ENCODE data around the gene ERBB2. TPM values are rescaled to one million over a fixed set of nuclear protein-coding genes. Genes with fewer than 3 reads are reported as not detected.

The ERBB2 gene
- total RNA-seq, 1 donor from 2014 or later, result 96.1 TPM

DNA sequence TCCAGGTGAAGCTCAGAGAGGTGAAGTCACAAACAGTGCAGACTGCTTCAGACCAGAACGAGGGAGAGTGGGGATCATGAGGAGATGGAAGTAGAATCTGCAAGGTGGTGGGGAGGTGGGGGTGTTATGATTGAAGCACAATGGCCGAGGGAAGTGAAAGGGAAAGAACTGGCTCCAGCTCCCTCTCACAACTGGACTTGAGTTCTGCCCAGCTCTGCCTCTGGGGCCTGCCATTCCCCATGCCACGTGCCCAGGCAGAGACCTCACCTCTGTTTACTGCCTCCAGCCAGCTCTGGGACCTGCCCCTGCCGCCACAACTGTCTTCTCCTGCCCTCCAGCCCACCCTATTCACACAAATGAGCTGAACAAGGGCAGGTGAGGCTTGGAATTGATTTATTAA, 29.1 kb upstream of the ERBB2 start:
- Histone ChIP-seq H3K27ac (no peak overlapping the region), H3K4me1 (peaks cover 35% of the 10 kb centered on the region), H3K4me3 (no peak overlapping the region), H3K9me3 (no peaks in the 10 kb centered on the region), H3K36me3 (no peaks in the 10 kb centered on the region), H3K27me3 (ENCODE audit: low read depth) (peaks cover 44% of the 10 kb centered on the region)
- no peak for DNase-seq
- no peak for ATAC-seq
- intact Hi-C loops (cut with DNase I), result no loop called here
- TF ChIP-seq, protein P1, sequence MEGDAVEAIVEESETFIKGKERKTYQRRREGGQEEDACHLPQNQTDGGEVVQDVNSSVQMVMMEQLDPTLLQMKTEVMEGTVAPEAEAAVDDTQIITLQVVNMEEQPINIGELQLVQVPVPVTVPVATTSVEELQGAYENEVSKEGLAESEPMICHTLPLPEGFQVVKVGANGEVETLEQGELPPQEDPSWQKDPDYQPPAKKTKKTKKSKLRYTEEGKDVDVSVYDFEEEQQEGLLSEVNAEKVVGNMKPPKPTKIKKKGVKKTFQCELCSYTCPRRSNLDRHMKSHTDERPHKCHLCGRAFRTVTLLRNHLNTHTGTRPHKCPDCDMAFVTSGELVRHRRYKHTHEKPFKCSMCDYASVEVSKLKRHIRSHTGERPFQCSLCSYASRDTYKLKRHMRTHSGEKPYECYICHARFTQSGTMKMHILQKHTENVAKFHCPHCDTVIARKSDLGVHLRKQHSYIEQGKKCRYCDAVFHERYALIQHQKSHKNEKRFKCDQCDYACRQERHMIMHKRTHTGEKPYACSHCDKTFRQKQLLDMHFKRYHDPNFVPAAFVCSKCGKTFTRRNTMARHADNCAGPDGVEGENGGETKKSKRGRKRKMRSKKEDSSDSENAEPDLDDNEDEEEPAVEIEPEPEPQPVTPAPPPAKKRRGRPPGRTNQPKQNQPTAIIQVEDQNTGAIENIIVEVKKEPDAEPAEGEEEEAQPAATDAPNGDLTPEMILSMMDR (IDR thresholded peaks at IDR 0.05), result no peak

DNA sequence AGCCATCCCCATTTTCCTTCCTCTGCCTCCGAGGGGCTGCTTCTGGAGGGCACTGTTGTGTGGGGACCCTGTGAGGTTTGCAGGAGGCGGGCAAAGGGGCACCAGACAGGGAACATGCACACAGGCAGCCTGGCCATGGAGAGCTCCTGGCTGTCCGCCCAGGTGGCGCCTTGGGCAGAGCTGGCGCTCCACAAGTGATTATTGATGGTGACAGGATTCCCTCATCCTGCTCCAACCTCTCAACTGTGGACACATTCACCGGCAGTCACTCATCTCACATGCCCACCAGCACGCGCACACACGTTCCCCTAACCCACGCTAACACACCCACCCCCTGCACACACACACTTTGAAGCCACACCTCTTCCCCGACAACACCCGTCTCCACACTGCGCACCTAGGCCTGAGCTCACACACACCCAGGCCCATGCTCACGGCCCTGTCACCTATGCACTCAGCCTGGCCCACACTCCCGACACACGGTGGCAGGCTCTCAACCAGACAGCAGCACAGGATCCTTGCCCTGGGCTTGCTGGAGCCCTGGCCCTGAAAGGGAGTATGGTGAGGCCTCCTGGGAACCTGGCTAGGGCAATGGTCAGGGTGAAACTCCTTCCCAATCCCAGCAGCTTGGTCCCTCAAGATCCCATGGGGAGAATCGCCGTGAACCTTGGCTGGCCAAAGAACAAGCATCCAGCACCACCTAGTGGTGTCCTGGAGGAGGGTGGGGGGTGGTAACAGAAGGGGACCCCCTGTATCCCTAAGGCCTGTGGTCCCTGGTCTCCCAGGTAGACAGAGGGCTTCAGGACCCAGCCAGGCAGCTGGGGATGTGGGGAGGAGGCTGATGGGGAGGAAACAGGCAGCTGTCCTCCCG, 28.0 kb upstream of the ERBB2 start:
- ATAC-seq, result no peak
- TF ChIP-seq, protein P1 (IDR thresholded peaks at IDR 0.05), result peak; percentile 54
- Histone ChIP-seq H3K4me3 (no peak overlapping the region), H3K27me3 (ENCODE audit: low read depth) (peaks cover 34% of the 10 kb centered on the region), H3K4me1 (peaks cover 37% of the 10 kb centered on the region), H3K36me3 (no peaks in the 10 kb centered on the region), H3K9me3 (no peaks in the 10 kb centered on the region), H3K27ac (no peak overlapping the region)
- intact Hi-C loops (cut with DNase I), result no loop called here
- no peak for DNase-seq

DNA sequence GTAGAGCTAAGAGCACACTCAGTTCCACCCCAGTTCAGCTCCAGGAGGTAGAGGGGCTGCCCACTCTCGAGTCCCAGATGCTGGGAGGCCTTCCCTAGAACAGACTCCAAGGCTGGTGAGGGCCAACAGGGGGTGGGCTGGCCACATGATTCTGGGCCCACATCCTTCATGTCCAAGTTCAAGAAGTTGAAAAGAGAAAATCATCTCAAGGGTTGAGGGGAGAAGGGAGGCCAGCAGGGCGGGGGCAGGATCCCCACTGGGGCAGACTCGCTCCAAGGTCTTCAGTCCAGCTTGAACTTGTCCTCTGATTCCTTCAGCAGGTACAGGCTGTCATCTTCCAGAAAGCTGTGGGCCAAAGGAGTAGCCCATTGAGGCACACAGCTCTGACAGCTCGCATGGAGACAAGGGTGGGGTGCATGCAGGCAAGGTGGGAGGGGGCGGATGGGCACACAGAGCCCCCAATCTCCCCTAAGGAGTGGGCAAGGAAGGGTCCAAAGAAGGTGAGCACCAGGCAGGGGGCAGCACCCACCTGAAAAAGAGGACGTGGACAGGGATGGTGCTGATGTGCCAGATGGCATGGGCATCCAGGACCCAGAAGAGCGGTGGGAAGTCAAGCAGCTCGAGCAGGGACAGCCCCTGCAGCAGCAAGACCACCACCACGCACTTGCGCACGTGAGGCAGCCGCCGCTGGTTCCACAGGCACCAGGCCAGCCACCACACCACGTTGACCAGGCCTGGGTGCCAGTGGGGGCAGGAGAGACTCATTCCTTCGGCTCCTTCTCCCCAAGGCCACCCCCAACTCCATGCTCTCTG, 27.1 kb upstream of the ERBB2 start:
- no peaks in the 10 kb centered on the region for H3K36me3 ChIP-seq
- intact Hi-C loops (cut with DNase I), result no loop called here

DNA sequence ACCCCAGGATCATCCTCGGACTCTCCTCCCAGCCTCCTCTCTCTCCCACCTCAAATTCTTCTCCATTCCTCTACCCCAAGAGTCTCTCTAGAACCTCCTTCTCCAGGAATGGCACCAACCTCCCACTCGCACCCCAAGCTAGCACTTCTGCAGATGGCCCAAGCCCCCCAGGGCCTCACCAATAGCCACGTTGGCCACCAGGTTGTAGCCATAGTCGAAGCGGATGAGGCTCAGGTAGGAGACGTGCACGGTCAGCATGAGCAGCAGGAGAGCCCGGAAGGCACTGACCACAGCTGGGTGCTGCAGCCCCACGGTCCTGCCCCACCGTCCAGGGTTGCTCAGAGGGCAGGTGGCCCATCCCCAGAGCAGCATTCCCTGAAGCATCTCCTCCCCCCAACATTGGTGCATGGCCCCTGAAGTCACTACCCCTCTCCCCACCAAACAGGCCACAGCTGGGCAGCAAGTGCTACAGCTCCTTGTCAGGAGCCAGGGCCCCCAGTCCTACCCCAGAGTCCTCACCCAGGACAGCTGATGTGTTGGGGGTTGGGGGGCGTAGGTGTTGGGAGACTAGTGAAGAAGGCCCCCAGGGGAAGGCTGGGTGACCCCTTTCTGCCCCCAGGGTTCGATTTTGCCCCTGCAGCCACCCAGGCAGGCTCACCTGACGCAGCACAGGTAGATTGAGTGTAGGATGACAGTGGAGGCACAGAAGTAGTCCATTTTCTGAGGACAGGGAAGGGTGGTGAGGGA, 26.4 kb upstream of the ERBB2 start:
- no peak for ATAC-seq
- TF ChIP-seq, protein P1 (IDR thresholded peaks at IDR 0.05), result no peak
- Histone ChIP-seq H3K4me1 (peaks cover 36% of the 10 kb centered on the region), H3K36me3 (no peaks in the 10 kb centered on the region), H3K4me3 (no peak overlapping the region), H3K27me3 (ENCODE audit: low read depth) (peaks cover 19% of the 10 kb centered on the region), H3K27ac (no peak overlapping the region), H3K9me3 (no peaks in the 10 kb centered on the region)
- no peak for DNase-seq
- intact Hi-C loops (cut with DNase I), result no loop called here

More for the DNA sequence above, 27.1 kb upstream of the ERBB2 start:
- ATAC-seq (no peak), DNase-seq (no peak)
- Histone ChIP-seq H3K4me3 (no peak overlapping the region), H3K4me1 (peaks cover 38% of the 10 kb centered on the region), H3K9me3 (no peaks in the 10 kb centered on the region), H3K27me3 (ENCODE audit: low read depth) (peaks cover 25% of the 10 kb centered on the region), H3K27ac (no peak overlapping the region)
- TF ChIP-seq, protein P1 (IDR thresholded peaks at IDR 0.05), result no peak

DNA sequence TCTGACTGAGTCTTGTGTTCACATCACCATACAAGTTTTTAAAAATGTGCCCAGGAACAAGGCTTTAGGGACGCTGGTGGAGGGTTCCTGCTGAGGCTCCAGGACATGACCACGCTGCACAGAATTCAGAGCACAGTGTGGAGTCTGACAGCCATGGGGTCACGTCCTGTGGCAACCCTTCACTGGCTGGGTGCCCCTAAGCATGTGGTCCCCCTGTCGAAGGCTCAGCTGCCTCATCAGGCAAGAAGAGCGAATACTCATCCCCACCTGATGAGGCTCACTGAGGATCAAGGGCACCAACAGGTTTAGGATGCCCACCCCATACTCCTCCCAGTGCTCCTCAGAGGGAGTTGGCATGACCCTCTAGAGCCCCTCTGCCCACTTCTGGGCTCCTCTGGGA, 25.7 kb upstream of the ERBB2 start:
- H3K4me1 ChIP-seq, result peaks cover 33% of the 10 kb centered on the region
- intact Hi-C loops (cut with DNase I), result no loop called here

More for the DNA sequence above, 25.7 kb upstream of the ERBB2 start:
- Histone ChIP-seq H3K36me3 (no peaks in the 10 kb centered on the region), H3K4me3 (no peak overlapping the region), H3K27ac (peak overlapping the region; percentile 60), H3K9me3 (no peaks in the 10 kb centered on the region), H3K27me3 (ENCODE audit: low read depth) (peaks cover 13% of the 10 kb centered on the region)
- TF ChIP-seq, protein P1 (IDR thresholded peaks at IDR 0.05), result no peak
- no peak for ATAC-seq
- DNase-seq, result no peak

All from lower lobe of right lung (tissue), 2 donors.